NCI-H345 (cell line): ENCODE data around the gene CIAO2B.
"Not testable (repeated sequence)": the region's sequence is repeated elsewhere in the genome, so short reads cannot be mapped to it uniquely, and the experiment has no call there.

ENCODE experiments used
- DNase-seq: peaks from one replicate; lab custom pipeline; 2025; lab: John Stamatoyannopoulos, UW

CIAO2B gene

GRCh38 chr16:66934138-66934838, at the start of gene CIAO2B:
TSS of gene CIAO2B (minus strand) at chr16:66934402. CDS start at chr16:66934364, 38 bp downstream.
- peak; percentile 80 for DNase-seq

- DNase-seq = no peak
Measured at GRCh38 chr16:66983033-66983432, 48.8 kb upstream of the CIAO2B start.

- DNase-seq = no peak
Measured at GRCh38 chr16:66979011-66979717, 45.0 kb upstream of the CIAO2B start.

- peak; percentile 76 for DNase-seq
Measured at GRCh38 chr16:66977341-66978113, 43.3 kb upstream of the CIAO2B start.

GRCh38 chr16:66976746-66977145, 42.5 kb upstream of the CIAO2B start:
- DNase-seq = no peak

GRCh38 chr16:66975302-66975893, 41.2 kb upstream of the CIAO2B start:
- DNase-seq = no peak

GRCh38 chr16:66974932-66975246, 40.7 kb upstream of the CIAO2B start:
- not testable (repeated sequence) for DNase-seq

GRCh38 chr16:66974156-66974931, 40.1 kb upstream of the CIAO2B start:
- not testable (repeated sequence) for DNase-seq

GRCh38 chr16:66973716-66974115, 39.5 kb upstream of the CIAO2B start:
- no peak for DNase-seq

GRCh38 chr16:66972983-66973382, 38.8 kb upstream of the CIAO2B start:
- no peak for DNase-seq

- DNase-seq = no peak
Measured at GRCh38 chr16:66970775-66971720, 36.8 kb upstream of the CIAO2B start.

GRCh38 chr16:66968847-66969246, 34.6 kb upstream of the CIAO2B start:
- DNase-seq = no peak

GRCh38 chr16:66964049-66964448, 29.8 kb upstream of the CIAO2B start:
- peak; percentile 17 for DNase-seq

- no peak for DNase-seq
Measured at GRCh38 chr16:66961914-66962313, 27.7 kb upstream of the CIAO2B start.

- peak; percentile 26 for DNase-seq
Measured at GRCh38 chr16:66961065-66961744, 27.0 kb upstream of the CIAO2B start, which contains the start of gene CES3. TSS of gene CES3 (plus strand) at chr16:66961266. CDS start at chr16:66961308, 42 bp downstream.

GRCh38 chr16:66960270-66960669, 26.1 kb upstream of the CIAO2B start:
- no peak for DNase-seq

- no peak for DNase-seq
Measured at GRCh38 chr16:66959704-66960161, 25.5 kb upstream of the CIAO2B start.

GRCh38 chr16:66958857-66959703, 24.9 kb upstream of the CIAO2B start:
- no peak for DNase-seq

- not testable (repeated sequence) for DNase-seq
Measured at GRCh38 chr16:66956154-66956457, 21.9 kb upstream of the CIAO2B start.
